OCI-LY3 (cell line): ENCODE measurements around the gene THOP1.

Source experiments
- CTCF ChIP-seq: fragments of 200-600, 300-600 bp; sonication (generic); IDR thresholded peaks from 2 replicates; pipeline ENCODE4 v1.5.1; 2014; ENCODE audit warnings: antibody characterized with exemption, low read length, low read depth
- EZH2phosphoT487 ChIP-seq: fragments of 200-600 bp; shearing (Covaris generic); IDR thresholded peaks from 2 replicates; pipeline ENCODE4 v1.6.1; 2018; ENCODE audit warnings: antibody characterized with exemption, mixed run types, low read depth

GRCh38 chr19:2761309-2761677, 24.0 kb upstream of the THOP1 start:
- TF ChIP-seq CTCF (no peak), EZH2phosphoT487 (no peak)
